Measurements from ENCODE around the gene PHC2.
"Not testable (repeated sequence)": the region's sequence is repeated elsewhere in the genome, so short reads cannot be mapped to it uniquely, and the experiment has no call there.

Gene PHC2

GRCh38 chr1:33327587-33328325 lies 103.1 kb downstream of the PHC2 start:
- peak; percentile 96 for DNase-seq

GRCh38 chr1:33326785-33327184 lies 104.1 kb downstream of the PHC2 start:
- no peak for DNase-seq

- no peak for DNase-seq
These were observed 106.0 kb downstream of the PHC2 start for GRCh38 chr1:33324677-33325575.

GRCh38 chr1:33323663-33324477 lies 107.0 kb downstream of the PHC2 start:
- no peak for DNase-seq

- no peak for DNase-seq
These were observed 107.9 kb downstream of the PHC2 start for GRCh38 chr1:33322870-33323585.

- no peak for DNase-seq
These were observed 108.8 kb downstream of the PHC2 start for GRCh38 chr1:33322109-33322508.

GRCh38 chr1:33321178-33321577 lies 109.7 kb downstream of the PHC2 start:
- no peak for DNase-seq

GRCh38 chr1:33320619-33321165 lies 110.2 kb downstream of the PHC2 start, which contains the start of gene A3GALT2:
Gene A3GALT2 (minus strand): TSS chr1:33321098. CDS start chr1:33321098, 0 bp downstream.
- DNase-seq = no peak

- DNase-seq = no peak
These were observed 110.8 kb downstream of the PHC2 start for GRCh38 chr1:33319949-33320618.

GRCh38 chr1:33319186-33319948 lies 111.5 kb downstream of the PHC2 start:
- DNase-seq = no peak

GRCh38 chr1:33317946-33318345 lies 112.9 kb downstream of the PHC2 start:
- no peak for DNase-seq

- DNase-seq = peak; percentile 20
These were observed 113.5 kb downstream of the PHC2 start for GRCh38 chr1:33317354-33317753.

GRCh38 chr1:33316601-33317000 lies 114.3 kb downstream of the PHC2 start:
- no peak for DNase-seq

GRCh38 chr1:33314416-33314815 lies 116.5 kb downstream of the PHC2 start:
- no peak for DNase-seq

GRCh38 chr1:33312413-33312749 lies 118.5 kb downstream of the PHC2 start:
- no peak for DNase-seq

- DNase-seq = no peak
These were observed 119.0 kb downstream of the PHC2 start for GRCh38 chr1:33311706-33312412.

GRCh38 chr1:33310702-33311101 lies 120.2 kb downstream of the PHC2 start:
- no peak for DNase-seq

GRCh38 chr1:33309351-33309750 lies 121.5 kb downstream of the PHC2 start:
- DNase-seq = not testable (repeated sequence)

- DNase-seq = no peak
These were observed 123.4 kb downstream of the PHC2 start for GRCh38 chr1:33307494-33307864.

Data from EL (cell line).